Coronary artery (tissue), 2 donors: ENCODE results near the gene KIF23.

Experiments used
- DNase-seq: peaks from one replicate; pipeline ENCODE4 v3.0.0-alpha.2; 2017; ENCODE audit warnings: low spot score
- H3K27ac ChIP-seq, 2 donors: fragments of 200-600 bp; sonication (generic); one replicate each; pipeline ENCODE4 v1.5.1; 2016 to 2019
- H3K4me3 ChIP-seq: fragments of 200-600 bp; sonication (generic); 2 replicates; pipeline ENCODE4 v1.5.1; 2016; ENCODE audit warnings: mild to moderate bottlenecking, moderate library complexity
- TF ChIP-seq, protein P1 (sequence below): fragments of 200-600 bp; sonication (generic); IDR thresholded peaks from one replicate; pipeline ENCODE4 v1.5.1; 2019; ENCODE audit warnings: antibody characterized with exemption

The KIF23 gene

DNA sequence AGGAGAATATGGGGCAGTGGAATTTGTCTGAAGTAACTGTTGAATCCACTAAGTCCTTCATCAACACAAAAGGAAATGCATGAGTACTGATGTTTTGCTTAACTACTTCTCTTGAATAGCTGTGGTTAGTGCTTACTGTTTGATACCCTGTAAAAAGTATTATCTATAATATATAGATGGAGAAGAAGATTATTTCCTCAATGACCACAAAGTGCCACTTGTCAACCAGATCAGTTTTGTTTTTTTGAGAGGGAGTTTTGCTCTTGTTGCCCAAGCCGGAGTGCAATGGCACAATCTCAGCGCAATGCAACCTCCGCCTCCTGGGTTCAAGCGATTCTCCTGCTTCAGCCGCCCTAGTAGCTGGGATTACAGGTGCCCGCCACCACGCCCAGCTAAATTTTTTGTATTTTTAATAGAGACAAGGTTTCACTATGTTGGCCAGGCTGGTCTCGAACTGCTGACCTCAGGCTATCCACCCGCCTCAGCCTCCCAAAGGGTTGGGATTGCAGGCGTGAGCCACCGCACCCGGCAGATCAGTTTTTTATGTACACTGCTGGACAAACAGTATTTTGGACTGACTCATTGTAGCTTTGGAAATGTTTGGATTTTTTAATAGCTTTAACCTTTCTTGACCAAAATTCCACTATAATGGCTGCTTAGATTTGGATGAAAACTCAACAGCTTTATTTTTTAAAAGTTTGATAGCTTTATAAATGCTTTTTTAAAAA lies 37.0 kb downstream of the KIF23 start:
- H3K27ac ChIP-seq: peak overlapping the region in 1 of 2 donors; percentile 82
- DNase-seq: no peak
- TF ChIP-seq, protein P1, sequence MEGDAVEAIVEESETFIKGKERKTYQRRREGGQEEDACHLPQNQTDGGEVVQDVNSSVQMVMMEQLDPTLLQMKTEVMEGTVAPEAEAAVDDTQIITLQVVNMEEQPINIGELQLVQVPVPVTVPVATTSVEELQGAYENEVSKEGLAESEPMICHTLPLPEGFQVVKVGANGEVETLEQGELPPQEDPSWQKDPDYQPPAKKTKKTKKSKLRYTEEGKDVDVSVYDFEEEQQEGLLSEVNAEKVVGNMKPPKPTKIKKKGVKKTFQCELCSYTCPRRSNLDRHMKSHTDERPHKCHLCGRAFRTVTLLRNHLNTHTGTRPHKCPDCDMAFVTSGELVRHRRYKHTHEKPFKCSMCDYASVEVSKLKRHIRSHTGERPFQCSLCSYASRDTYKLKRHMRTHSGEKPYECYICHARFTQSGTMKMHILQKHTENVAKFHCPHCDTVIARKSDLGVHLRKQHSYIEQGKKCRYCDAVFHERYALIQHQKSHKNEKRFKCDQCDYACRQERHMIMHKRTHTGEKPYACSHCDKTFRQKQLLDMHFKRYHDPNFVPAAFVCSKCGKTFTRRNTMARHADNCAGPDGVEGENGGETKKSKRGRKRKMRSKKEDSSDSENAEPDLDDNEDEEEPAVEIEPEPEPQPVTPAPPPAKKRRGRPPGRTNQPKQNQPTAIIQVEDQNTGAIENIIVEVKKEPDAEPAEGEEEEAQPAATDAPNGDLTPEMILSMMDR: no peak
- no peak overlapping the region for H3K4me3 ChIP-seq

DNA sequence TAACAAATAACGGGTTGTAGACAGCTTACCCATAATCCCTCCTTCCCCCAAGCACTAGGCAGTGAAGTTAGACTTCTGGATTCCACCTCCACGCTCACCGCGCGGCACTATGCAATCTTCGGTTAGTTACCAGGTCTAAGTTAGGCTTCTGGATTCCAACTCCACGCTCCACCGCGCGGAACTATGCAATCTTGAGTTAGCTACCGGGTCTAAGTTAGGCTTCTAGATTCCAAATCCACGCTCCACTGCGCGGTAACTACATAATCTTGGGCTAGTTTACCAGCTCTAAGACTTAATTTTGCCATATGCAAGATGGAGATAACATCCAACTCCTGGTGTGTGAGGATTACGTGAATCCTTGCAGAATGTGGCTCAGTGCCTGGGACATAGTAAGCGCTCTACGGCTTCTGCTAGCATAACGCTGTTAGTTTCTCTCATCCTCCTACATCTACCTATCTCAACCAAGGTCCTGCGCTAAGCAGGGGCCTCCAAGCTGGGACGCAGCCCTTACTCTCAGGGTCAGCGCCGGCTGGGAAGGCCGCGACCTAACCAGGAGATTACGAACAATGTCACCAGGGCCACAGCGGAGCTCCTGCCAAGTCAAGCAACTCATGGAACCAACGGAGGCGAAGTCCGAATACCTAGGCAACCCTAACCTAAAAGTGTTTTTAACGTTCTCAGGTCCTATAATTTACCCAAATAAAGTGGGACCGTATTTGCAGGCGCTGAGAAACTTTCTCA lies 38.0 kb downstream of the KIF23 start:
- Histone ChIP-seq H3K4me3 (peak overlapping the region; percentile 97), H3K27ac (peak overlapping the region; percentile 82 to 98)
- DNase-seq: peak; percentile 81
- TF ChIP-seq, protein P1: no peak

DNA sequence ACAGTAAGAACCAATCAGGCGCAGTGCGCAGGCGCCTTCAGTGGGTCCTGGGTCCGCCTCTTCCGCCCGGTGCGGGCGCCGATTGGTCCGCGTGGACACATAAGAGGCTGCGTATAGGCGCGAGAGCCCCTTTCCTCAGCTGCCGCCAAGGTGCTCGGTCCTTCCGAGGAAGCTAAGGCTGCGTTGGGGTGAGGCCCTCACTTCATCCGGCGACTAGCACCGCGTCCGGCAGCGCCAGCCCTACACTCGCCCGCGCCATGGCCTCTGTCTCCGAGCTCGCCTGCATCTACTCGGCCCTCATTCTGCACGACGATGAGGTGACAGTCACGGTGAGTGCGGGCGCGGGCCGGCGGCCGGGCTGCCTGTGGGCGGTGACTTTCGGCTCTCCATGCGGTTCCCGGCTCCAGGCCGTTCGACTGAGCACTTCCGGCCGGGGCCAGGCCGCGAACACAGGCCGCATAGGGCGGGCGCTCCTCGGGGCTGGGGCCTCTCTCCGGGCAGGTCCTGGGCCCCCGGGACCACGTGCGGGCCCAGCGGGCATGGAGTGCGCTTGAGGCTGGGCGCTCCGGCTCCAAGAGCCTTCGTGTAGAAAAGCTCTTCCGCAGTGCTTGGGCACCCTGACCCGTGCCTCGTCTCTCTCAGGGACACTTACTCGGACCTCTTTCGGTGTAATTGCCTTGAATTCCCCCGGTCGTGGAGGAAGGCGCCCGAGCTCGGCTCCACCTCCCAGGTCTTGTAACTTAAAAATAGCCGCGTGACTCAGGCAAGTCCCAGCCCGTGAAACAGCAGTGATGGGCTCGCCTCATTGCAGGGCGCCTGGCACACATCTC lies 38.8 kb downstream of the KIF23 start, which contains the start of gene RPLP1:
TSS of gene RPLP1 (plus strand) at position 127 of the 830 bp plus-strand sequence. CDS start at position 258, 131 bp downstream.
- TF ChIP-seq, protein P1: no peak
- H3K4me3 ChIP-seq: peak within 1 kb of the TSS; percentile 97
- peak within 1 kb of the TSS; percentile 82 to 98 for H3K27ac ChIP-seq
- peak; percentile 96 for DNase-seq

DNA sequence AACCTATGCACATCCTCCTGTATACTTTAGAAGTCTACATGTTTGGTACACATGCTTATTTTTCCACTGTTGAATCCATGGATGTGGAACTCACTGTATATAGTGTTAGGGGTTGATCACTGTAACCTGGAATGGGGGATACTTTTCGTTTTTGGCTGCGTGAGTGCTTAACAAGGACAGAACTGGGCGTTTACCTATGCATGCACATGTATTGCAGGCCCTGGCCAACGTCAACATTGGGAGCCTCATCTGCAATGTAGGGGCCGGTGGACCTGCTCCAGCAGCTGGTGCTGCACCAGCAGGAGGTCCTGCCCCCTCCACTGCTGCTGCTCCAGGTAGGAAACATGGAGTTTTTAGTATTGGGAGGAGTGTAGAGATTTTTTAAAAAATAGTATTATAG lies 40.8 kb downstream of the KIF23 start:
- DNase-seq: no peak
- TF ChIP-seq, protein P1: no peak
- Histone ChIP-seq H3K4me3 (peak overlapping the region; percentile 97), H3K27ac (peak overlapping the region in 1 of 2 donors; percentile 9)

DNA sequence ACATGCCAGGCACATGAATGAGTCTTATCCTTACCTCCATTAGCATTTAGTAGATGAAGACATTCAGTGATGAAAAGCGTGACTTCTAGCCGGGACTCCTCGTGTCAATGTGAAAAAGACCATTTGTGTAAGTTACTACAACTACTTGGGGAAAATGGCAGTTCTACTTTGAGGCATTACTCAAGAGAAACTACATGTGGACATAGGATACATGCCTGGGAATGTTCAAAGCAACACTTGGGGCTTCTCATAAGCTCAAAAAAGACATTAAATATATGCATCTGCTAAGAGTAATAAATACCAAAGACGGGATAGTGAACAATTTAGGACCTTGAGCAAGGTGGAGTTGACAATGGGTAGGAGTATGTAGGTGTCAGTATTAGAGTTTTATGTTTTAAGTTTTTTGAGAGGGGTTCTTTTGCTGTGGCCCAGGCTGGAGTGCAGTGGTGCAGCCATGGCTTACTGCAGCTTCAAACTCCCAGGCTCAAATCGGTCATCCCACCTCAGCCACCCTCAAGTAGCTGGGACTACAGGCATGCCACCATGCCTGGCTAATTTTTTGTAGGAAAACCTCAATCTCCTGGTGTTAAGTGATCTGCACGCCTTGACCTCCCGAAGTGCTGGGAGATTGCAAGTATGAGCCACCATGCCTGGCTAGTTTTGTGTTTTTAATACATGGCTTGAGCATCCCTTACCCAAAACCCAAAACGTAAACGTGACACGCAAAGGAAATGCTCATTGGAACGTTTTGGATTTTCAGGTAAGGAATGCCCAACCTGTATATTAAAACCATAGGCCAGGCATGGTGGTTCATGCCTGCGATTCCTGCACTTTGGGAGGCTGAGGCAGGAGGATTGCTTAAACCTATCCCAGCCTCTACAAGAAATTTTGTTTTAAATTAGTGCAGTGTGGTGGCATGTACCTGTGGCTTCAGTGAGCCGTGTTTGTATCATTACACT lies 42.3 kb downstream of the KIF23 start:
- H3K4me3 ChIP-seq: no peak overlapping the region
- TF ChIP-seq, protein P1: no peak
- no peak for DNase-seq
- no peak overlapping the region for H3K27ac ChIP-seq
